GM10248 (cell line): Measurements from ENCODE around the gene SMPD3.

ENCODE experiments used
- CTCF ChIA-PET: fragments of 300-600 bp; sonication (Branson Sonifier 250); formaldehyde crosslinking; extraction: SDS; loops from one replicate; lab custom pipeline; 2021; ENCODE audit warnings: antibody characterized with exemption; lab: Yijun Ruan, JAX
- POLR2A ChIA-PET: fragments of 350-650 bp; sonication (Branson Sonifier 250); formaldehyde crosslinking; extraction: SDS; loops from one replicate; lab custom pipeline; 2020; ENCODE audit warnings: antibody characterized with exemption; lab: Yijun Ruan, JAX
- DNase-seq: peaks from one replicate; pipeline ENCODE4 v3.0.0; 2012; ENCODE audit errors: extremely low spot score
- TF ChIP-seq, protein P1 (sequence below): IDR thresholded peaks from 2 replicates; pipeline ENCODE4 v1.5.1; 2012; ENCODE audit warnings: mild to moderate bottlenecking, low read depth; ENCODE audit errors: extremely low read depth, missing control alignments, control extremely low read depth

Gene SMPD3

DNA sequence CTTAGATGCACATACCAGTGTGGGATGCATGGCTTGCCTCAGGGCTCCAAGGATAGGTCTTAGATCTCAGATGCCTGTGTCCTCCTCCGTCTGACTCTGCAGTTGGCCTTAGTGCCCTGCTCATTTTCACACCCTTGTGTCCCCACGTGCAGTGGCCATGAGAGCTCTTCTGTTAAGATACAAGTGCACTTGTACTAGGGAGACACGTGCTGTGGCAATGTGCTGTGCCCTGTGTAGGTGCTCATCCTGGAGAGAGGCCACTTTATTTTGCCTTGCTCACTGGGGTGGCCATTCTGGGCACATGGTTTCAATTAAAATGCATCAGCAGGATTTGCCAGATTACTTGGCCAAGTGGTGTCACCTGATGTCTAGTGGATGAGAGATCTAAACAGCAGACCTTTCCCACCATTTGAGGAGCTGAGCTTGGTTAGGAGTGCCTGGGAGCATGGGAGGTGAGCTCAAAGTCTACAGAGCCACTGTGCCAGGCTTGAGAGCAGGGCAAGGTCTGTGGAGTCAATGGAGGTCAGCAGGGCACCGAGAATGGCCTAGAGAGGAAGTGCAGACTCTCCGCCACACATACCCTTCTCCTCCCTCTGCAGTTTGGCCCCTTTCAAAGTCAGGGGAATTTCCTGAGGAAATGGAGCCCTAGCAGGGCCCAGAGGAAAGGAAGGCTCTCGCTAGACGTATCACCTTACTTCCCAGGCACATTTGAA, 25.2 kb upstream of the SMPD3 start:
- CTCF ChIA-PET, result interaction anchor here (1.3 to 4.1 kb wide), 4 partner anchors 10 to 48 kb away, joined by 3 to 15 read pairs (median 4); no protein-coding TSS in a partner anchor
- POLR2A ChIA-PET, result interaction anchor here (0.8 kb wide), 1 partner anchor 66 kb away, joined by 3 read pairs; no protein-coding TSS in a partner anchor
- no peak for DNase-seq
- TF ChIP-seq, protein P1, sequence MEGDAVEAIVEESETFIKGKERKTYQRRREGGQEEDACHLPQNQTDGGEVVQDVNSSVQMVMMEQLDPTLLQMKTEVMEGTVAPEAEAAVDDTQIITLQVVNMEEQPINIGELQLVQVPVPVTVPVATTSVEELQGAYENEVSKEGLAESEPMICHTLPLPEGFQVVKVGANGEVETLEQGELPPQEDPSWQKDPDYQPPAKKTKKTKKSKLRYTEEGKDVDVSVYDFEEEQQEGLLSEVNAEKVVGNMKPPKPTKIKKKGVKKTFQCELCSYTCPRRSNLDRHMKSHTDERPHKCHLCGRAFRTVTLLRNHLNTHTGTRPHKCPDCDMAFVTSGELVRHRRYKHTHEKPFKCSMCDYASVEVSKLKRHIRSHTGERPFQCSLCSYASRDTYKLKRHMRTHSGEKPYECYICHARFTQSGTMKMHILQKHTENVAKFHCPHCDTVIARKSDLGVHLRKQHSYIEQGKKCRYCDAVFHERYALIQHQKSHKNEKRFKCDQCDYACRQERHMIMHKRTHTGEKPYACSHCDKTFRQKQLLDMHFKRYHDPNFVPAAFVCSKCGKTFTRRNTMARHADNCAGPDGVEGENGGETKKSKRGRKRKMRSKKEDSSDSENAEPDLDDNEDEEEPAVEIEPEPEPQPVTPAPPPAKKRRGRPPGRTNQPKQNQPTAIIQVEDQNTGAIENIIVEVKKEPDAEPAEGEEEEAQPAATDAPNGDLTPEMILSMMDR, result no peak

DNA sequence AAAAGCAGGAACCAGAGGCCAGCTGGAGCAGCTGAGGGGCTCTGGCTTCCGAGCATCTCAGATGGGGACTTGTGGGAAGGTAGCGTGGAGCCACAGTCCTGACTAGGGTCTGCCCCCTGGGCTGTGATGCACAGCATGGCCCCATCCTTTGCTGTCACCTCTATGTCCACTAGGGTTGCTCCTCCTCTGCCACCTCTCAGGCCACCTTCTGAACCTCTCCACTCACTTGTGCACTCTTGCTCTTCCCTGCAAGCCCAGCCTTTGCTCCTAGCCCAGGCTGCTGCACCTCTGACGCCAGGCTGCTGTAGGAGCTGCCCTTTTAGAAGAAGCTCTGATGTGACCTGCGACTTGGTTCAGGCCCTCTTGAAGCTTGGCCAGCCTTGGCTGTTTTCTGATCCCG, 24.3 kb upstream of the SMPD3 start:
- ChIA-PET POLR2A (no interaction called here), CTCF (interaction anchor here (1.7 to 4.1 kb wide), 4 partner anchors 11 to 104 kb away, joined by 5 to 15 read pairs (median 6); no protein-coding TSS in a partner anchor)
- TF ChIP-seq, protein P1, result no peak
- DNase-seq, result no peak

DNA sequence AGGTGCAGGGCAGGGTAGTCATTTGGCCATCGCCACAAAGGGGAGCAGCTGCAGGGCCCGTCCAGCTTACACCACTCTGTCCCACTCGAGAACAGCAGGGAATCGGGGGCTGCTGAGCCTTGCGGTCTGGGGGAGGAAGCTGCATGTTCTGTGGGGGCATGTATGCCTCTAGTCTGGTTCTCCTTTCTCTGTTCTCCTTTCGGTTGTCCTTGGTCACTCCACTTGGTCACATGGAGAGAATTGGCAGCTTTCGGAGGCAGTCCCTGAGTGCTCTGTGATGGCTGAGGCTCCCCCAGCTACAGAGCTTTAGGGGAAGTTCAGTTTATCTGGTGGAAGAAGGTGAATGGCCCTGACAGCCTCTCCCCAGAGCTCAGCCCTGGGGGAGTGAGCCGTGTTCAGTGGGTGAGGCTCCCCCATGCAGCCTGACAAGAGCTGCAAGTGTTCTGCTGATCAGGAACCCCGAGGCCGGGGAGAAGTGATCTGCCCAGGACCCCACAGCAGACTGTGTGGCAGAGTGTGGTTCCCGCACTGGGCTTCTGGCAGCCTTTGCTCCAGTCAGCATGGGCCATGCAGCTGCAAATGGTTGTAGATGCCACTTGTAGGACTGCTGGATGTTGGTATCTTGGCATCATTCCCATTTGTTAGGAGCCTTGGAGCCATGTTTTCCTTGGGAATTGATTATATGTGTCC, 22.3 kb upstream of the SMPD3 start:
- TF ChIP-seq, protein P1, result no peak
- ChIA-PET CTCF (interaction anchor here (0.9 to 4.1 kb wide), 7 partner anchors 13 to 102 kb away, joined by 3 to 15 read pairs (median 5); no protein-coding TSS in a partner anchor), POLR2A (no interaction called here)
- peak; percentile 82 for DNase-seq

DNA sequence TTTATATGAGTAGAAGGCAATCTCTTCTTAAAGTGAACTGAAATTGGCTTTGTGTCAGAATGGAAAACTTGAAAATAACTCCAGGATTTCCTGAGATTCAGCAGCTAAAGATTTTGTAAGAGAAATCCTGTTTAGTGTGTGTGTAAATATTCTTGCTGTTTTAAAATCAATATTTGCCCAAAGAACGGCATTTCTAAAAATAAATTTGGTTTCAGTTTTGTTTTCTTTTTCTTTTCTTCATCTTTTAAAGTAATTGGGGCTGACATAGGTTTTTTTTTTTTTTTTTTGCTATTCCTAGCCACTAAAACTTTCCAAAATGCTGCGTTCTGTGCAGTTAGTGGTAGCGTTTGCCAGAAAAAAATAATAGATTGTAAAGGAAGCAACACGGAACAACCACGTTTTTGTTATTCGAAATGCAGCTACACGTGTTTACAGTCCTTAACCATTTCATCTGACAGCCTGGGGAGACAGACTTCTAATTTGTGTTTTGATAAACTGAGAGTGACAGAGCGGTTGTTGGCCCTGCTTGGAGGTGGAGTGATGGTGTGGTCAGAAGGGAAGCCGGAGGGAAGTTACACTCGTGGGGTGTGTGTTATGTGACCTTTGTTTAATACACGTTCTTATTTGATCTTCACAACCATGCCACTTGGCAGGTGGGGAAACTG, 21.6 kb upstream of the SMPD3 start:
- TF ChIP-seq, protein P1, result no peak
- no peak for DNase-seq
- CTCF ChIA-PET, result interaction anchor here (0.7 to 4.1 kb wide), 8 partner anchors 10 to 51 kb away, joined by 3 to 15 read pairs (median 3); no protein-coding TSS in a partner anchor
- POLR2A ChIA-PET, result no interaction called here

DNA sequence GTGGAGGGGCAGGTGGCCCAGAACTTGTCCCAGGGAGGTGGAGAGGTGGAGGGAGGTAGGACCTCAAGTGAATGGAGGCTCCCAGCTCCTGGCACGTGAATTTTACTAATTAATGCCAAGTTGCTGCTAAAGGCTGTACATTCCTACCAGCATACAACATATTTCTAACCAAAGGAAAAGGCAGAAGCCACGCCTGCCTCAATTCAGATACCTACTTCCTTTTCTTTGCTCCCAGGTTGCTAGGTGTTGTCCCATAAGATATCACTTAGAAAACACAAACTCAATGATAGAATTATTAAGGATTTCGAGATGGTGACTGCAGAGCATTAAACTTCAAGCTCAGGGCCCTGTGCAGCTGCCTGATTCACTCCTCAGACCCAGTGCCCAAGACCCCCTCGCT, 20.5 kb upstream of the SMPD3 start:
- POLR2A ChIA-PET, result no interaction called here
- TF ChIP-seq, protein P1, result no peak
- CTCF ChIA-PET, result interaction anchor here (1.0 to 2.9 kb wide), 5 partner anchors 11 to 52 kb away, joined by 3 to 10 read pairs (median 4); no protein-coding TSS in a partner anchor
- DNase-seq, result no peak

DNA sequence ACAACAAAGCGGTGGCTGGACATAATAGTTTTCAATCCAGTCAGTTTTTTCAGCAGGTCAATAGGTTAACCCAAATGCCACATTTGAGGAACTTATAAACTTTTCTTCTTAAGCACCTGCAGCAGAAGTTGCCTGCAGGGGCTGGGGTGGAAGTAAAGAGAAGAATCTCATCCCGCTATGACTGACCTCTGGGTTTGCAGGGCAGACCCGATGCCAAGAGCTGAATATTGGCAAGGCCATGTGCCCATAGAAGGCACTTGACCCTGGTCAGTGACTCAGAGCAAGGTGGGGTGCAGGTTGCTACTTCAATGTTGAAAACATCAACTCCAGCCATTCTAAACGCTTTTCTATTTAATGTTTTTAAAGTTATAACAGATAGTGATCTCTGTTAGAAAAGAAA, 17.9 kb upstream of the SMPD3 start:
- no peak for DNase-seq
- ChIA-PET CTCF (interaction anchor here (0.9 to 2.9 kb wide), 5 partner anchors 10 to 55 kb away, joined by 4 to 10 read pairs (median 5); no protein-coding TSS in a partner anchor), POLR2A (no interaction called here)
- TF ChIP-seq, protein P1, result no peak
